A549 (cell line): Measurements from ENCODE around the gene CDK18. TPM values are rescaled to one million over a fixed set of nuclear protein-coding genes. Genes with fewer than 3 reads are reported as not detected.

Experiments
- ATAC-seq, 2 experiments: fragments of 200-7000 bp in 1 of 2; fragments of >200 bp in 1 of 2; cut with Nextera tagmentation in 1 of 2; cut with Tn5 transposase in 1 of 2; 3 replicates each; pipeline versions ENCODE4 v1.8.0 to v1.9.1; 2018 to 2020; ENCODE audit warnings: mild to moderate bottlenecking in 1 of 2, moderate library complexity in 1 of 2
- CTCF ChIA-PET: fragments of 300-600 bp; sonication (Branson Sonifier 250); formaldehyde crosslinking; extraction: SDS; loops from one replicate; lab custom pipeline; 2021; ENCODE audit warnings: antibody characterized with exemption, inconsistent platforms; lab: Yijun Ruan, JAX
- POLR2A ChIA-PET: fragments of 350-600 bp; formaldehyde crosslinking; extraction: SDS; loops from one replicate; lab custom pipeline; 2021; ENCODE audit warnings: antibody characterized with exemption, inconsistent platforms; lab: Yijun Ruan, JAX
- DNase-seq, 2 experiments: peaks; one replicate each; pipeline versions ENCODE4 v3.0.0 to v3.0.0-alpha.2; 2011 to 2016; ENCODE audit warnings: low read depth in 1 of 2, low spot score in 1 of 2
- FAIRE-seq: peaks from 2 replicates; lab custom pipeline; 2011; peaks lifted over from hg19 to GRCh38; lab: Jason Lieb, UNC
- H3K27ac ChIP-seq, 2 experiments: fragments of >200 bp; sonication (Bioruptor Twin); formaldehyde crosslinking; 3 replicates each; pipeline ENCODE4 v1.5.1; 2016 to 2017
- H3K4me1 ChIP-seq: fragments of >200 bp; sonication (Bioruptor Twin); formaldehyde crosslinking; 3 replicates; pipeline ENCODE4 v1.6.1; 2016
- H3K4me2 ChIP-seq: fragments of >200 bp; sonication (Bioruptor Twin); formaldehyde crosslinking; 3 replicates; pipeline ENCODE4 v1.6.1; 2016
- H3K4me3 ChIP-seq: fragments of >200 bp; sonication (Bioruptor Twin); formaldehyde crosslinking; 3 replicates; pipeline ENCODE4 v1.5.1; 2016
- H3K9me3 ChIP-seq: fragments of >200 bp; sonication (Bioruptor Twin); formaldehyde crosslinking; 3 replicates; pipeline ENCODE4 v1.6.1; 2016
- BHLHE40 ChIP-seq: IDR thresholded peaks from 2 replicates; pipeline ENCODE4 v1.6.1; 2012; ENCODE audit warnings: low read depth, low read length, inconsistent platforms
- CBX2 ChIP-seq: fragments of 200-600 bp; sonication (generic); IDR thresholded peaks from 2 replicates; pipeline ENCODE4 v1.6.1; 2016; ENCODE audit warnings: low read depth, mild to moderate bottlenecking, borderline replicate concordance
- CEBPB ChIP-seq, 2 experiments: fragments of >200 bp in 1 of 2; sonication (Bioruptor Twin) in 1 of 2; formaldehyde crosslinking in 1 of 2; IDR thresholded peaks; 2 replicates each; pipeline ENCODE4 v1.6.1; 2012 to 2016
- CTCF ChIP-seq: fragments of >200 bp; sonication (Bioruptor Twin); formaldehyde crosslinking; IDR thresholded peaks from 3 replicates; pipeline ENCODE4 v1.5.1; 2016
- FOSL2 ChIP-seq, 2 experiments: fragments of 450-650 bp in 1 of 2; fragments of >200 bp in 1 of 2; sonication (Bioruptor Twin) in 1 of 2; formaldehyde crosslinking; IDR thresholded peaks; 2 replicates each; pipeline versions ENCODE4 v1.5.0 to v1.6.1; 2016 to 2020; ENCODE audit warnings: mild to moderate bottlenecking in 1 of 2, moderate library complexity in 1 of 2
- GATA3 ChIP-seq: IDR thresholded peaks from 2 replicates; pipeline ENCODE4 v1.6.1; 2012; ENCODE audit warnings: borderline replicate concordance
- HOXB5 ChIP-seq: fragments of 250-450 bp; sonication (Bioruptor Pico); IDR thresholded peaks from 2 replicates; pipeline ENCODE4 v1.5.0; 2020; ENCODE audit warnings: mild to moderate bottlenecking, moderate library complexity
- JUN ChIP-seq, 2 experiments: fragments of >200 bp; sonication (Bioruptor Twin); formaldehyde crosslinking; IDR thresholded peaks; 2 replicates in 1 of 2; 3 replicates in 1 of 2; pipeline ENCODE4 v1.6.1; 2016 to 2017
- JUNB ChIP-seq: fragments of >200 bp; sonication (Bioruptor Twin); formaldehyde crosslinking; IDR thresholded peaks from 2 replicates; pipeline ENCODE4 v1.6.1; 2016
- KDM1A ChIP-seq: fragments of 200-600 bp; sonication (generic); IDR thresholded peaks from 2 replicates; pipeline ENCODE4 v1.6.1; 2016; ENCODE audit warnings: low read depth, mild to moderate bottlenecking
- MYC ChIP-seq: IDR thresholded peaks from 2 replicates; pipeline ENCODE4 v1.6.1; 2012; ENCODE audit warnings: mild to moderate bottlenecking, inconsistent platforms, low read length, improper control_type of control experiment, borderline replicate concordance
- POLR2A ChIP-seq: IDR thresholded peaks from 2 replicates; pipeline ENCODE4 v1.6.1; 2012; ENCODE audit warnings: mild to moderate bottlenecking, low read length
- POLR2AphosphoS2 ChIP-seq: conservative IDR thresholded peaks from 2 replicates; pipeline ENCODE4 v1.6.1; 2012; ENCODE audit warnings: low read length, improper control_type of control experiment, inconsistent platforms
- SMC3 ChIP-seq: fragments of >200 bp; sonication (Bioruptor Twin); formaldehyde crosslinking; IDR thresholded peaks from 3 replicates; pipeline ENCODE4 v1.6.1; 2018; ENCODE audit warnings: inconsistent platforms
- SREBF2 ChIP-seq: fragments of 450-650 bp; IDR thresholded peaks from 2 replicates; pipeline ENCODE4 v1.6.1; 2014; ENCODE audit warnings: mild to moderate bottlenecking, moderate library complexity
- TP53 ChIP-seq: fragments of 250-450 bp; sonication (Bioruptor Pico); IDR thresholded peaks from 2 replicates; pipeline ENCODE4 v1.5.0; 2021; ENCODE audit warnings: mild to moderate bottlenecking, moderate library complexity
- WGBS: methylation state at CpG from one replicate; pipeline ENCODE4 v1.1.6; 2017; ENCODE audit errors: missing lambda C conversion rate; 5-methylcytosine and 5-hydroxymethylcytosine counted together
- polyA plus RNA-seq, 4 experiments: library from polyadenylated mRNA; depleted of rRNA in 3 of 4; stranded (reverse); fragments of >200 nt; fragmentation: RNase III in 1 of 4; extraction: RNeasy Plus Mini Kit Qiagen cat#74134 plus additional on column Dnase treatment in 1 of 4; gene quantifications; 2 replicates in 3 of 4; 3 replicates in 1 of 4; pipeline ENCODE4 v1.2.3, GENCODE V29; 2011 to 2017
- TF ChIP-seq, protein P1 (sequence below): fragments of 200-600 bp; sonication (generic); IDR thresholded peaks from 2 replicates; pipeline ENCODE4 v1.6.1; 2016; ENCODE audit warnings: antibody characterized with exemption, mild to moderate bottlenecking, moderate library complexity
- TF ChIP-seq, protein P2 (sequence below): fragments of >200 bp; sonication (Bioruptor Twin); formaldehyde crosslinking; IDR thresholded peaks from 2 replicates; pipeline ENCODE4 v1.6.1; 2016
- TF ChIP-seq, protein P3 (sequence below): IDR thresholded peaks from 2 replicates; pipeline ENCODE4 v1.6.1; 2012; ENCODE audit warnings: low read depth, borderline replicate concordance
- TF ChIP-seq, protein P4 (sequence below): fragments of 450-650 bp; IDR thresholded peaks from 2 replicates; pipeline ENCODE4 v1.6.1; 2014; ENCODE audit warnings: antibody characterized with exemption

Gene CDK18
- polyA plus RNA-seq, 2 of the 4 experiments (the other 2 are of a cell fraction), result 0.75 to 2.0 TPM

GRCh38 chr1:205496661-205497060 lies 7.8 kb upstream of the CDK18 start:
- Histone ChIP-seq H3K27ac (no peak overlapping the region), H3K4me1 (peaks cover 9% of the 10 kb centered on the region), H3K9me3 (no peaks in the 10 kb centered on the region), H3K4me3 (no peak overlapping the region), H3K4me2 (no peak overlapping the region)
- TF ChIP-seq, protein P1, sequence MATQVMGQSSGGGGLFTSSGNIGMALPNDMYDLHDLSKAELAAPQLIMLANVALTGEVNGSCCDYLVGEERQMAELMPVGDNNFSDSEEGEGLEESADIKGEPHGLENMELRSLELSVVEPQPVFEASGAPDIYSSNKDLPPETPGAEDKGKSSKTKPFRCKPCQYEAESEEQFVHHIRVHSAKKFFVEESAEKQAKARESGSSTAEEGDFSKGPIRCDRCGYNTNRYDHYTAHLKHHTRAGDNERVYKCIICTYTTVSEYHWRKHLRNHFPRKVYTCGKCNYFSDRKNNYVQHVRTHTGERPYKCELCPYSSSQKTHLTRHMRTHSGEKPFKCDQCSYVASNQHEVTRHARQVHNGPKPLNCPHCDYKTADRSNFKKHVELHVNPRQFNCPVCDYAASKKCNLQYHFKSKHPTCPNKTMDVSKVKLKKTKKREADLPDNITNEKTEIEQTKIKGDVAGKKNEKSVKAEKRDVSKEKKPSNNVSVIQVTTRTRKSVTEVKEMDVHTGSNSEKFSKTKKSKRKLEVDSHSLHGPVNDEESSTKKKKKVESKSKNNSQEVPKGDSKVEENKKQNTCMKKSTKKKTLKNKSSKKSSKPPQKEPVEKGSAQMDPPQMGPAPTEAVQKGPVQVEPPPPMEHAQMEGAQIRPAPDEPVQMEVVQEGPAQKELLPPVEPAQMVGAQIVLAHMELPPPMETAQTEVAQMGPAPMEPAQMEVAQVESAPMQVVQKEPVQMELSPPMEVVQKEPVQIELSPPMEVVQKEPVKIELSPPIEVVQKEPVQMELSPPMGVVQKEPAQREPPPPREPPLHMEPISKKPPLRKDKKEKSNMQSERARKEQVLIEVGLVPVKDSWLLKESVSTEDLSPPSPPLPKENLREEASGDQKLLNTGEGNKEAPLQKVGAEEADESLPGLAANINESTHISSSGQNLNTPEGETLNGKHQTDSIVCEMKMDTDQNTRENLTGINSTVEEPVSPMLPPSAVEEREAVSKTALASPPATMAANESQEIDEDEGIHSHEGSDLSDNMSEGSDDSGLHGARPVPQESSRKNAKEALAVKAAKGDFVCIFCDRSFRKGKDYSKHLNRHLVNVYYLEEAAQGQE, result no peak
- no peak for TF ChIP-seq HOXB5
- POLR2A ChIA-PET, result no interaction called here
- ATAC-seq (no peak), DNase-seq (no peak), FAIRE-seq (no peak)
- CTCF ChIA-PET, result interaction anchor here (0.6 to 26.5 kb wide), 7 partner anchors 8 to 515 kb away, joined by 3 to 560 read pairs (median 3); no protein-coding TSS in a partner anchor
- 82% methylated on average over 1 of the region's 1 CpG for WGBS

GRCh38 chr1:205497351-205497750 lies 7.1 kb upstream of the CDK18 start:
- Histone ChIP-seq H3K9me3 (no peaks in the 10 kb centered on the region), H3K27ac (no peak overlapping the region), H3K4me1 (peaks cover 9% of the 10 kb centered on the region), H3K4me3 (no peak overlapping the region), H3K4me2 (no peak overlapping the region)
- WGBS, result 76% methylated on average over 7 of the region's 7 CpGs
- CTCF ChIA-PET, result interaction anchor here (0.9 to 26.5 kb wide), 6 partner anchors 9 to 170 kb away, joined by 3 to 560 read pairs (median 4); no protein-coding TSS in a partner anchor
- POLR2A ChIA-PET, result no interaction called here
- ATAC-seq (no peak), DNase-seq (no peak), FAIRE-seq (no peak)
- no peak for TF ChIP-seq SREBF2
- no peak for TF ChIP-seq BHLHE40
- TF ChIP-seq CBX2, result no peak
- TF ChIP-seq POLR2AphosphoS2, result no peak
- no peak for TF ChIP-seq TP53
- TF ChIP-seq, protein P2, sequence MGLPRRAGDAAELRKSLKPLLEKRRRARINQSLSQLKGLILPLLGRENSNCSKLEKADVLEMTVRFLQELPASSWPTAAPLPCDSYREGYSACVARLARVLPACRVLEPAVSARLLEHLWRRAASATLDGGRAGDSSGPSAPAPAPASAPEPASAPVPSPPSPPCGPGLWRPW, result no peak
- TF ChIP-seq JUN (IDR thresholded peaks at IDR 0.05), result no peak
- no peak for TF ChIP-seq SMC3
- no peak for TF ChIP-seq POLR2A
- TF ChIP-seq, protein P3, sequence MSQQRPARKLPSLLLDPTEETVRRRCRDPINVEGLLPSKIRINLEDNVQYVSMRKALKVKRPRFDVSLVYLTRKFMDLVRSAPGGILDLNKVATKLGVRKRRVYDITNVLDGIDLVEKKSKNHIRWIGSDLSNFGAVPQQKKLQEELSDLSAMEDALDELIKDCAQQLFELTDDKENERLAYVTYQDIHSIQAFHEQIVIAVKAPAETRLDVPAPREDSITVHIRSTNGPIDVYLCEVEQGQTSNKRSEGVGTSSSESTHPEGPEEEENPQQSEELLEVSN, result no peak
- no peak for TF ChIP-seq MYC
- TF ChIP-seq, protein P4, sequence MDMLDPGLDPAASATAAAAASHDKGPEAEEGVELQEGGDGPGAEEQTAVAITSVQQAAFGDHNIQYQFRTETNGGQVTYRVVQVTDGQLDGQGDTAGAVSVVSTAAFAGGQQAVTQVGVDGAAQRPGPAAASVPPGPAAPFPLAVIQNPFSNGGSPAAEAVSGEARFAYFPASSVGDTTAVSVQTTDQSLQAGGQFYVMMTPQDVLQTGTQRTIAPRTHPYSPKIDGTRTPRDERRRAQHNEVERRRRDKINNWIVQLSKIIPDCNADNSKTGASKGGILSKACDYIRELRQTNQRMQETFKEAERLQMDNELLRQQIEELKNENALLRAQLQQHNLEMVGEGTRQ, result no peak
- no peak for TF ChIP-seq CEBPB (IDR thresholded peaks at IDR 0.05)
- no peak for TF ChIP-seq KDM1A
- TF ChIP-seq CTCF, result no peak
- no peak for TF ChIP-seq JUNB
- TF ChIP-seq GATA3, result no peak
- TF ChIP-seq FOSL2 (IDR thresholded peaks at IDR 0.05), result no peak
- no peak for TF ChIP-seq FOSL2 (CRISPR knock-in tag; IDR thresholded peaks at IDR 0.05)
